AG10803 (cell line): Measurements from ENCODE around the gene OR51B2.

Experiments
- DNase-seq: peaks from one replicate; pipeline ENCODE4 v3.0.0; 2010; ENCODE audit warnings: low read depth
- H3K4me3 ChIP-seq: 2 replicates; pipeline ENCODE4 v1.5.1; 2011; ENCODE audit warnings: mild to moderate bottlenecking, low read length, control low read depth
- TF ChIP-seq, protein P1 (sequence below): conservative IDR thresholded peaks from 2 replicates; pipeline ENCODE4 v1.5.1; 2011; ENCODE audit warnings: mild to moderate bottlenecking, low read length, control low read depth, inconsistent platforms

OR51B2 gene

DNA sequence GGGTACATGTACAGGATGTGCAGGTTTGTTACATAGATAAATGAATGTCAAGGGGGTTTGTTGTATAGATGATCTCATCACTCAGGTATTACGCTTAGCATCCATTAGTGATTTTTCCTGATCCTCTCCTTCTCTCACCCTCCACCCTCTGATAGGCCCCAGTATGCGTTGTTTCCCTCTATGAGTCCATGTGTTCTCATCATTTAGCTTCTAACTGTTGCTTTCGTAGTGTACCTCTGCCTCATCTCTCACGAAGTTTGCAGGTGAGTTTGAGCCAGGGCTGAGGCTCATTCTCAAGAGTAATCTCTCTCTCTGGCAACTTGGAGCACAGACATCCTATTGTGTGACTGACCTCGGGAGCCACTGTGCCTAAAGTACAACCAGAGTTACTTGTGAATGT lies 49.7 kb downstream of the OR51B2 start:
- TF ChIP-seq, protein P1, sequence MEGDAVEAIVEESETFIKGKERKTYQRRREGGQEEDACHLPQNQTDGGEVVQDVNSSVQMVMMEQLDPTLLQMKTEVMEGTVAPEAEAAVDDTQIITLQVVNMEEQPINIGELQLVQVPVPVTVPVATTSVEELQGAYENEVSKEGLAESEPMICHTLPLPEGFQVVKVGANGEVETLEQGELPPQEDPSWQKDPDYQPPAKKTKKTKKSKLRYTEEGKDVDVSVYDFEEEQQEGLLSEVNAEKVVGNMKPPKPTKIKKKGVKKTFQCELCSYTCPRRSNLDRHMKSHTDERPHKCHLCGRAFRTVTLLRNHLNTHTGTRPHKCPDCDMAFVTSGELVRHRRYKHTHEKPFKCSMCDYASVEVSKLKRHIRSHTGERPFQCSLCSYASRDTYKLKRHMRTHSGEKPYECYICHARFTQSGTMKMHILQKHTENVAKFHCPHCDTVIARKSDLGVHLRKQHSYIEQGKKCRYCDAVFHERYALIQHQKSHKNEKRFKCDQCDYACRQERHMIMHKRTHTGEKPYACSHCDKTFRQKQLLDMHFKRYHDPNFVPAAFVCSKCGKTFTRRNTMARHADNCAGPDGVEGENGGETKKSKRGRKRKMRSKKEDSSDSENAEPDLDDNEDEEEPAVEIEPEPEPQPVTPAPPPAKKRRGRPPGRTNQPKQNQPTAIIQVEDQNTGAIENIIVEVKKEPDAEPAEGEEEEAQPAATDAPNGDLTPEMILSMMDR, result no peak
- DNase-seq, result no peak
- no peak overlapping the region for H3K4me3 ChIP-seq
